Activated T-cell treated with anti-CD3 and anti-CD28 coated beads, Interleukin-2, amount 50 U/mL, for 1 hour (primary cell): ENCODE data around the gene CYLD.

Experiments
- DNase-seq: peaks from one replicate; pipeline ENCODE4 v3.0.0-alpha.2; 2020

Gene CYLD

GRCh38 chr16:50848755-50849514, 107.0 kb downstream of the CYLD start:
- no peak for DNase-seq
